ENCODE data around the gene DNLZ.

Gene DNLZ

DNA sequence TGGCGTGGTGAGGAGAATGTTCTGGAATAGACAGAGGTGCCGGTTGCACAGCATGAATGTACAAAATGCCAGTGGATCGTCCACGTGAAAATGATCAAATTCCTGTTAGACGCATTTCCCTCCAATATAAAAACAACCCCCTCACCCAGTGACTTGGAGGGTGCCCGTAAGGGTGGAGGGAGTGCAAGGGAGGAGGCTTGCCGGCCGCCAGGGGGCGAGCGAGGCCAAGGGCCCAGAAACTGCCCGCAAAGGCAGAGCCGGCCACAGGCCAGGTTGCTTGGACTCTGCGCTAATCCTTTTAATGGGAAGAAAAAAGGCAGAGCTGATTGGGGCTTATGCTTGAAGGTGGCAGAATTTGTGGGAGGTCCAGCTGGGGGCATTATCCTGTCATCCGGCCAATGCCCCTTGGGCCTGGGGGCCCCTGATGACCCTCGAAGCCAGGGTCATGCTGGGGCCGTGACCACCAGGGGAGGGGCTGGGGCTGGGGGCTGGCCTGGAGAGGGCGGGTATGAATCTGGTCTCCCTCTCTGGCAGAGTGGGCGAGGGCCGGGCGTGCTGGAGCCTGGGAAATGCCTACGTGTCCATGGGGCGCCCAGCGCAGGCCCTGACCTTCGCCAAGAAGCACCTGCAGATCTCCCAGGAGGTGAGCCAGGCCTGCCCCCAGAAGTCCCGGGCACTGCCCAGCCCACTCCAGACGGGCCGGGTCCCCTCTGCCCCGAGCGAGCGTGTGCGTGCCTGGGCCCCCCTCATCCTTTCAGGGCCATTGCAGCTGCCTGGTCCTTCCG, 24.2 kb downstream of the DNLZ start:
- peak in 41 of 42 donors; percentile 42 to 90 (median 75) for DNase-seq

DNA sequence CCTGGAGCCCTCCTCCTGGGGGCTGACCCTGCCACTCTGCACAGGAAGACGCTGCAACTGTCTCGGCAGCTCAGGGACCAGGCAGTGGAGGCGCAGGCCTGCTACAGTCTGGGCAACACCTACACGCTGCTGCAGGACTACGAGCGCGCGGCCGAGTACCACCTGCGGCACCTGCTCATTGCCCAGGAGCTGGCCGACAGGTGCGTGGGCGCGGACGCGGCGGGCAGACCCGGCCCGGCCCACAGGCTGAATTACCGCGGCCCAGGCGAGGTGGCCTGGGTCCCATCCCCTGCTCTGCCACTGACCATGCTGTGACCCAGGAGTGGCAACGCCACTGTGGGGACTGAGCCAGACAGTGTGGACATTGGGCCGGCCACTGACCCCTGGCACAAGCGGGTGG, 25.0 kb downstream of the DNLZ start:
- intact Hi-C loops (cut with DNase I), result no loop called here
- DNase-seq, result no peak

More for the DNA sequence above, 24.2 kb downstream of the DNLZ start:
- intact Hi-C loops (cut with DNase I), result no loop called here

DNA sequence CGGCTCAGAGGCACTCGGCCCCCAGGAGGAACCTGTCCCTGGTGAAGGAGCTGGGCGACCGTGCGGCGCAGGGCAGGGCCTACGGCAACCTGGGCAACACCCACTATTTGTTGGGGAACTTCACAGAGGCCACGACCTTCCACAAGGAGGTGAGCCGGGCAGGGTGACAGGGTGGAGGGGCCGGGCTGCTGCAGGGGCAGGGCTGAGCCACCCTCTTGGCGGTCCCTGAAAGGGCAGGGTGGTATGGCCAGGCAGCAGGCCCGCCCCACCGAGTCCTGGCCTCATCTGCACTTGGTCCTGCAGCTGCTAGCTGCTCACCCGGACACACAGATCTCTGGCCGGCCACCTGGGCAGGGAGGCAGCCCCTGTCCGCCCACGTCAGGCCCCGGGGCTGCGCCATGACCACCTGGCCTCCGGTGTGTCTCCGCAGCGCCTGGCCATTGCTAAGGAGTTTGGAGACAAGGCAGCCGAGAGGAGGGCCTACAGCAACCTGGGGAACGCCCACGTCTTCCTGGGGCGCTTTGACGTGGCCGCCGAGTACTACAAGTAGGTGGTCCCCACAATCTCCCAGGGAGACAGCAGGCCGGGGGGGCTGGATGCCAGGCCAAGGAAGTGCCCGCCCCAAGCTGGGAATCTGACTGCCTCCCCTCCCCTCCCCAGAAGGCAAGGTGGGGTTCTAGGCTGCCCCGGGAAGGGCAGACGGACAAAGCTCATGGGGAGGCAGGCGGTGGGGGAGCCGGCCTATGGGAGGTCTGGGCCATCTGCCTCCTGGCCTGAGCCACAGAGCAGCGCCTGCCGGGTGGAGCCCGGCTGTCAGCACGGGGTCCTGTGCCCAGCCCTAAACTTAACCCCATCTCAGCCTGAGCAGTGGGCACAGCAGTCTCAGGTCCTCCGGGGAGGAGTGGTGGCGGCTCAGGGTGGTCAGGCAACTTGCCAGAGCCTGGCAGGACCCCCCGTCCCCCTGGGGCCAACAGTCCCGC, 25.8 kb downstream of the DNLZ start:
- no peak for DNase-seq
- intact Hi-C loops (cut with DNase I), result no loop called here

DNA sequence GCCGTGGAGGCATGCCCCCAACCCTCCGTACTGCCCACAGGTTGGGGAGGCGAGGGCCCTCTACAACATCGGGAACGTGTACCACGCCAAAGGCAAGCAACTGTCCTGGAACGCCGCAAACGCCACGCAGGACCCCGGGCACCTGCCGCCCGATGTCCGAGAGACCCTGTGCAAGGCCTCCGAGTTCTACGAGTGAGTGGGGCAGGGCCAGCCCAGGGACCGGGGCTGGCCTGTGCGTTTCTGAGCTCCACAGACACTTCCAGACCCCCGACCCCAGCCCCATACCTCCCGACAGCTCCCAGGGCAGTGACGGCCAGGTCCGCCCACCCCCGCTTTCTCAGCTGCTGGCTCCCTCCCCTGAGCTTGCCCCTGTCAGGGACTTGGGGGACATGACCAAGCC, 26.7 kb downstream of the DNLZ start:
- no peak for DNase-seq
- intact Hi-C loops (cut with DNase I), result no loop called here

DNA sequence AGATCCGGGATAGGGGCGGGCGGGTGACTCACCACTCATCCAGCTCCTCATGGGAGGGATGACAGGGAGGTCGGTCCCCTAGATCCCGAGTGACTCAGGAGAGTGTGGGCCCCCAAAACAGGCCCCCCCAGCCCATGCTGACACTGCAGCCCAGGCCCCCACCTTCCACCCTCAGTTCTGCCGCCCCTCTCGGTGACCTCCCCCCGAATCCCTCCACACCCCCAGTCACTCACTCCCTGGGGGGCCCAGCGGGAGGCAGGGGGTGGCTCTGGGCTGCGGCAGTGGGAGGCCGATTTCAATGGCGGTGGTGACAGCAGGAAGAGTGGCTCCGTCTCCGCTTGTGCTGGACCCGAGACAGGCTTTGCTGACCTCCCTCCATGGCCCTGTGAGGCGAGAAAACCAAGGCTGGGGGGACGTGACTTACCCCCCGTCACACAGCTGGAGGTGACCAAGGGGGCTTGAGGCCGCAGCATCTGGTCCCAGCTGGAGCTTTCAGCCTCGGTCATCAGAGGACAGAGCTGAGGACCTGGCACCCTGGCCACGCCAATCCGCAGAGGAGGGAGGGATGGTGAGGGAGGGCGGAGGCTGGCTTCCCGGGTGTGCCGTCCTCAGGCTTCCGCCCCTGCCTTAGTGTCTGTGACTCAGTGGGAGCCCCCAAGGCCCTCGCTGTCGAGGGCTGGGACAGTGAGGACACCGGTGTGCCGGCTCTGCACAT, 27.2 kb downstream of the DNLZ start:
- intact Hi-C loops (cut with DNase I), result no loop called here
- DNase-seq, result no peak

DNA sequence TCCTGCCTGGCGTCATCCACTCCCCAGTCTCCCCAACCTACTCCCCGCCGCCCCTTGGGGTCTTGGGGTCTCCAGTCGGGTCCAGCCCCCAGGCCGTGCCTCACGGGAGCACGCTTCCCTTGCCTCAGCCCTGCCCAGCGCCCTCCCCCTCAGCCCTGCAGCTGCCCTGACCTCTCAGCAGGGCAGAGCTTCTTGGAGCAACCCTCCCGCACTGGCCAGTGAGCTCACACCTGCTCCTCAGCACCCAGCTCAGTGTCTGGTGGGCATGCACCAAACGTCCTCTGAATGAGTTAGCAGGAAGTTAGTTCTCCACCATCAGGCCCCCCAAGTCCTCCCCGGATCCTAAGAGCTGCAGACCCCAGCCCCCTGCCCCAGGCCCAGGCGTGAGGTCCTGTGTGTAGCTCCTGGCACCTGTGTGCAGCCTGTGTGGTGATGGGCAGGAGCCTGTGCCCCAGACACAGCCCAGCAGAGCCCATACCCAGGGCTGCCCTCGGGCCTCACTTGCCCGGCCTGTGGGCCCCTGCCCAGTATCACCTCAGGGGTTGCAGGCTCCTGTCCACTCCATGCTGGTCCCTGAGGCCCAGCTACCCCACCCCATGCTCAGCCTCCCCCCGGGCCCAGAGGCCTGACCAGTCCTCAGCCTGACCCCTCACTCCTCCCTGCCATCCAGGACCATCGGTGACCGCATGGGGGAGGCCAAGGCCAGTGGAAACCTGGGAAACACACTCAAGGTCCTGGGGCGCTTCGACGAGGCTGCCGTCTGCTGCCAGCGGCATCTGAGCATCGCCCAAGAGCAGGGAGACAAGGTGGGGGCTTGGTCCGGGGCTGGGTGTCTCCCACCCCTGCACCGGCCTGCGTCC, 28.0 kb downstream of the DNLZ start:
- intact Hi-C loops (cut with DNase I), result no loop called here
- no peak for DNase-seq

DNA sequence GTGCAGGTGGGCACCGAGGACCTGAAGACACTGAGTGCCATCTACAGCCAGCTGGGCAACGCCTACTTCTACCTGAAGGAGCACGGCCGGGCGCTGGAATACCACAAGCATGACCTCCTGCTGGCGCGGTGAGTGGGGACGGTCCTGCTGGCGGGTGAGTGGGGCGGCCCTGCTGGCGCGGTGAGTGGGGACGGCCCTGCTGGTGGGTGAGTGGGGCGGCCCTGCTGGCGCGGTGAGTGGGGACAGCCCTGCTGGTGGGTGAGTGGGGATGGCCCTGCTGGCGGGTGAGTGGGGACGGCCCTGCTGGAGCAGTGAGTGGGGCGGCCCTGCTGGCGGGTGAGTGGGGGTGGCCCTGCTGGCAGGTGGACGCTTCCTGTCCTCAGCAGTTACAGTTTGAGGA, 29.0 kb downstream of the DNLZ start:
- intact Hi-C loops (cut with DNase I), result no loop called here
- no peak for DNase-seq

DNA sequence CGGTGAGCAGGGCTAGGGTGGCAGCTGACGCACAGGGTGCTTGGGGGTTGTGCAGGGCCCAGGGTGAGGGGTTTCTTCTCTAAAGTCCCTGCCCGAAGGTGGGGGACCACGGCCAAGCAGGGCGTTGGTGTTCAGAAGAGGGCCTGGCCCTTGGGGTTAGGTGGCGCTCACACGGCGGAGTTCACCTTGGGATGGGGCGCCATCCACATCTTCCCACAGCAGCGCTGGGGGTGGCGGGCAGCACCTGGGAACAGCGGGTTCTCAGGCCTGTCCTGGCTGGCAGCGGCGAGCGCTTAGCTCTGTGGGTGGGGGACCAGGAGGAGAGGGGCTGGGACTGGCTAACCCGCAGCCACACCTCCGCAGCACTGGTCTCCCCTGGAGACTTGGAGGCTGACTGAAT, 30.1 kb downstream of the DNLZ start:
- intact Hi-C loops (cut with DNase I), result no loop called here
- DNase-seq, result no peak

DNA sequence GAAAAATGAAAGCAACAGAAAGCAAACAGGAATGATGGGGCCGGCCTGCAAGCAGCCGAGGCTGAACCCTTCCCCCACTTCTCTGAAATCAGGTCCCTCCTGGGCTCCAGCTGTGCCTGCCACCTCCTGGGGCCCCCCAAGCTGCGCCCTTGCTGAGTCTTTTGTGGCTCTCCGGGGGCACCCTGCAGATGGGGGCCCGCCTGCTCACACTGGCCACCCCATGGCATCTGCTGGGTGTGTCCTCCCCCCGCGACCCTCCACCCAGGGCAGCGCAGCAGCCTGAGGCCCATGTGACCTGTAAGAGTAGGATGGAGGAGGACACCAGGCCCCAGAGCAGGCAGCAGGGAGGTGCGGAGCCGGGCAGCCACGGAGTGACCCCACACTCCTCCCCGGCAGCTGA, 30.5 kb downstream of the DNLZ start:
- intact Hi-C loops (cut with DNase I), result no loop called here
- no peak for DNase-seq

DNA sequence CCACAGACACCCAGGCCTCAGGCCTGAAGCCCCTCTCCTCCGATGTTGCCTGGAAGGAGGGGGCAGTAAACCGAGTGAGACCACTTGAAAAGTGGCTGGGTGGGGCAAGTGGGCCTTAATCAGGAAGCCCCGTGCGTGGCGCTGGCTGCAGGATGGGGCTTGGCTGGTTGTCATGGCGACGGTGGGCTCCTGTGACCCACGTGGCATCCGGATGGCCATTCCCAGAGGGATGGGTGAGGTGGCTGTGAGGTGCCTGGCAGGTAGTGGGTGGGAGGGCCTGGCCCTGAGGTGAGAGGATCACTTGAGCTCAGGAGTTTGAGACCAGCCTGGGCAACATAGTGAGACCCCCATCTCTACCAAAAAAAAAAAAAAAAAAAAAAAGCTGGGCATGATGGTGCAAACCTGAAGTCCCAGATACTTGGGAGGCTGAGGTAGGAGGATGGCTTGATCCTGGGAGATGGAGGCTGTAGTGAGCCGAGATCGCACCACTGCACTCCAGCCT, 31.0 kb downstream of the DNLZ start:
- intact Hi-C loops (cut with DNase I), result no loop called here

DNA sequence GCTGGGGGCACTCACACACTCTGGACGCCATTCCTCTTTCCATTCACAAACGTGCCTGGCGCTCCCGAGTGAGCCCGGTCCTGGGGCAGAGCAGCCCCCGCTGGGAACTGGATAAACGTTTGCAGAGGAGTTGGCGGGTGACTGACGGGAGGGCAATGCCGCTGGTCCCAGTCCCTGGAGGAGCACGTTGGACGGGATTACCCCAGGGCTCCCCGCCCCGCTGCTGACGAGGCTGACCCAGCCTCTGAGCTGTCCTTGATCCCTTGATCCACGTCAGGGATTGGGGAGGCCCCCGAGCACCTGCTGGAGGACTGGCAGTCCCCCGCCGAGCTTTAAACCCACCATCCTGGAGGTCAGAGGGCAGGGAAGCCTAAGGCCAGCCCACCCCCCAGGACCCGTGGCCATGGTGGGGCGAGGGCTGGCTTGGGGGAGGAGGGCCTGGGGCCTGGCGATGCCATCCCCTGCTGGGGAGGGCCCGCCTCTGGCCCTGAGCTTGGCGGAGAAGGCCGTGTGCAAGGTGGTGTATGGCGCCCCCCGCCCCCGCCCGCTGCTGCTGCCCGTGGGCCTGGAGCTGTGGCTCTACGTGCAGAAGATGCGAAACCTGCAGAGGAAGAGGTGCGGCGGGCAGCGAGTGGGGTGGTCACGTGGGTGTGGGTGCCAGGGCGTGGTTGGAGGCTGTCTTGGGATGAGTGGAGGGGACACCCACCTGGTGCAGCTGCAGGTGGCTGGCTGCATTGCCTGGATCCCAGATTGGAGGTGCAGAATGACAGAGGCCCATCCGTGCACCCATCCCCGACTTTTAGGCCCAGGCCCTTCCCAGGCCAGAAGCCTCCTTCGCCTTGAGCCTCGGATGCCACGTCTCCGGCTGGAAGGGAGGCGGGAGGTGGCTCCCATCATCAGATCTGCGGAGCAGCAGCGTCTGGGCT, 31.7 kb downstream of the DNLZ start:
- intact Hi-C loops (cut with DNase I), result no loop called here
- DNase-seq, result no peak

More for the DNA sequence above, 31.0 kb downstream of the DNLZ start:
- DNase-seq, result no peak

DNA sequence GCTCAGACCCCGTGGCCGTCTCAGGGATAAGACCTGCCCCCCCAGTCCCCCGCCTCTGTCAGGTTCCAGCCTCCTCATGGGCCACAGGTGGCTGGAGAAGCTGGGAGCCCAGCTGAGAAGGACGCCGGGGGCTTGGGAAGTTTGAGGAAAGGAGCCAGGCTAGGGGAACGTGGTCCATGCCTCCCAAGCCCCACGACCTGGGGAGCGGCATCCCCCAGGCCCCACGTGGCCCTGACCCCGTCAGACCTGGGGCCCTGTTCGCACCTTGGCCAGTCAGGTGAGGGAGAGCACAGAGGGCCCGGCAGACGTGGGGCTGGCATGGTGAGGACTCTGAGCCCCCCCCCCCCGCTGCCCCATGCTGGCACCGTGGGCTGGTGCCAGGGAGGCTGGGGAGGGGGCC, 32.5 kb downstream of the DNLZ start:
- intact Hi-C loops (cut with DNase I), result no loop called here
- no peak for DNase-seq

DNA sequence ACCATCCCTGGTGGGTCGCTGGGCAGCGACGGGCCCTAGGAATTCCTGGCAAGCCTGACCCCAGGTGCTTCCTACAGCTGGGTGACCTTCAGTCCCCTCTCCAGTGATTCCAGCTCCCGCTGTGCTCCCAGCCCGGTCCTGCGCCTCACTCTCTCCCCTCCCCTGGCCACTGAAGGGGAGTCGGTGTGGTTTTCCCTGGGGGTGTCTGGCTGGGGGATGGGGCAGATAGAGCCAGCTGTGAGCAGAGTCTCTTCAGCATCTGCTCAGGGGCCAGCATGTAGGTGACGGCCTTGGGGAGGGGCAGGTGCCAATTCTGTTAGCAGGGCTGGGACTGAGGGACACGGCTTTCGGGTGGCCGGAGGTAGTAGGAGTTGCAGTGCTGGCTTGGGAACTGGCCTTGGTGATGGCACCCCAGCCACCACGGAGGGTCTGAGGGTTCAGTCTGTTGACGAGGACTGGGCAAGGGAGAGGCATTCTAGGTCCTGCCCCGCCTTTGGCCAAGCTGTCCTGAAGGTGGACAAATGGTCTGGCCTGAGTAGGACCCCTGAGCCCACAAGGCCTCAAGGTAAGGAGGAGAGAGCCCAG, 33.0 kb downstream of the DNLZ start:
- DNase-seq, result no peak
- intact Hi-C loops (cut with DNase I), result no loop called here

DNA sequence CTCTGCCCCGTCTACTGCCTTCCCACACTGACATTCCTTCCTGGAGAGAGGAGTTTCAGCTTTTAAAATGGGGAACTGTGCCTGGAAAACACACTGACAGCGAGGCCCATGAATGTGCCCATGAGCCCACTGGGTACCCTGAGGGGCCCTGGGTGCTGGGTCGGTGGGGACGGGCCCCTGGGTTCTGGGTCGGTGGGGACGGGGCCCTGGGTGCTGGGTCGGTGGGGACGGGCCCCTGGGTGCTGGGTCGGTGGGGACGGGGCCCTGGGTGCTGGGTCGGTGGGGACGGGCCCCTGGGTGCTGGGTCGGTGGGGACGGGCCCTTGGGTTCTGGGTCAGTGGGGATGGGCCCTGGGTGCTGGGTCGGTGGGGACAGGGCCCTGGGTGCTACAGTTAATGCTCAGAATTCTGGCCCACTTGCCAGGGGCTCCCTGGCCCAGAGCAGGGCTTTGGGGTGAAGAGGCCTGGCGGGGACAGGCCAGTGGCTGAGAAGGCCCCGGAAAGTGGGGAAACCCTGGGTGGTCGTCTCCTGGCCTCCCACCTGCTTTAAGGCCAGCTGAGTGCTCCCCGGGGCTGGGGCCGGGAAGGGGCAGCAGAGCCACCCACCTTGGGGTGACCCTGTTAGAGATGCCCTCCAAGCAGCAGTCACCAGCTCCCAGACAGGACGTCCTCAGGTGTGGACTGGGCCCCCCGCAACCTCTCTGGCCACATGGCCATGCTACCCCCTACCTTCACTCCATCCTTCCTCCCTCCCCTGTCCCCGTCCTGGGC, 33.7 kb downstream of the DNLZ start:
- intact Hi-C loops (cut with DNase I), result no loop called here
- DNase-seq, result no peak

DNA sequence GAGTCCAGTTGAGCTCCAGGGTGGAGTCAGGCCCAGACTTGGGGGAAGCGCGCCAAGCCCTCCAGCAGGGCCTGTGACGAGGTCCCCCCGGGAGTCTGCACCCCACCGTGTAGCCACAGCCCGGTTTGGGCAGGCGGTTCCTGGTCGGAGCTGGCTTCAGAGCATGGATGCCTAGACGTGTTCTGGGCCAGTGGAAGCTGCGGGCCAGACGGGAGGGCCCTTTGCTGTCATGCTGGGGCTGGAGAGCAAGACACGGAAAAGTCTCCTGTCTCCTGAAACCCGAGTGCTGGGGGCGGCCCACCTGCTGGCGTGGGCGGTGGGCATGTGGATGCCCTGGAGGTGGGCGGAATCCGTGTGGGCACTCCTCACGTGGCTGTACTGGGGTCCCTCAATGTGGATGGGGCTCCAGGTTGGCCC, 34.3 kb downstream of the DNLZ start:
- no peak for DNase-seq
- intact Hi-C loops (cut with DNase I), result no loop called here

DNA sequence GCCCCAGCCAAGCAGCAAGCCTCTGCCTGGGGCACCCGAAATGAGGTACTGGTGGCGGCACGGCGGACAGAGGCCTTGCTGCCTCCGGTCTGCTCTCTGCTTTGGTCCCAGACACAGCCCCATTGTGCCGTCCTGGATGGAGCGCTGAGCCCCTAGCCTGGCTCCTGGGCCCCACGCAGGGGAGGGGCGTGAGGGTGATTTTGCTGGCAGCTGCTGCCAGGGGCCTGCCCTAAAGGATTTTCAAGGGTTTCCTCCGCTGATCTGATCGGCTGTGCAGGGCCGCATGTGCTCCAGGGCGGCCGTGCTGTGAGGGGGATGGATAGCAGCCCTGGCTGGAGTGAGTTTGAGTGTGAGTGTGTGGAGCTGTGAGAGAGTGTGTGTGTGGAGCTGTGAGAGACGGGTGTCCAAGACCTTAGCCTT, 34.9 kb downstream of the DNLZ start:
- peak in 40 of 42 donors; percentile 29 to 79 (median 60) for DNase-seq
- intact Hi-C loops (cut with DNase I), result no loop called here

Measured in head of caudate nucleus (tissue), 42 donors.